HepG2 (cell line): ENCODE data around the gene NTN5. TPM values are rescaled to one million over a fixed set of nuclear protein-coding genes. Genes with fewer than 3 reads are reported as not detected.

Experiments
- ATAC-seq: fragments of 200-7000 bp; cut with Tn5 transposase; 3 replicates; pipeline ENCODE4 v1.9.1; 2020; ENCODE audit warnings: mild to moderate bottlenecking, moderate library complexity
- BruUV-seq: library from RNA; stranded (reverse); fragments of 400-500 nt; replicated peaks from 2 replicates; lab custom pipeline; 2021; lab: Mats Ljungman, UMichigan
- CTCF ChIA-PET: fragments of 300-600 bp; formaldehyde crosslinking; extraction: SDS; loops from one replicate; lab custom pipeline; 2021; ENCODE audit warnings: low total read pairs, inconsistent platforms, low intra/inter-chr PET ratio; lab: Yijun Ruan, JAX
- POLR2A ChIA-PET: fragments of 350-600 bp; sonication (Branson Sonifier 250); formaldehyde crosslinking; loops from one replicate; lab custom pipeline; 2020; ENCODE audit warnings: antibody characterized with exemption, inconsistent platforms; lab: Yijun Ruan, JAX
- DNase-seq: peaks from one replicate; pipeline ENCODE4 v3.0.0-alpha.2; 2015; ENCODE audit warnings: low spot score
- FAIRE-seq: peaks from 3 replicates; lab custom pipeline; 2011; peaks lifted over from hg19 to GRCh38; lab: Jason Lieb, UNC
- H2AFZ ChIP-seq: one replicate; pipeline ENCODE4 v1.6.1; 2011; ENCODE audit warnings: low read length, inconsistent platforms
- H3K27ac ChIP-seq: fragments of 300-600 bp; 3 replicates; pipeline ENCODE4 v1.8.0; 2011; ENCODE audit warnings: mixed run types, mild to moderate bottlenecking, mixed read lengths, low read length, inconsistent platforms; ENCODE audit not compliant: insufficient read depth; ENCODE audit errors: extremely low read length
- H3K27me3 ChIP-seq, 2 experiments: fragments of 200-600 bp in 1 of 2; 2 replicates in 1 of 2; 3 replicates in 1 of 2; pipeline versions ENCODE4 v1.6.0 to v1.8.0; 2011; ENCODE audit warnings: low read length in 2 of 2, mild to moderate bottlenecking in 2 of 2, moderate library complexity in 2 of 2, inconsistent platforms in 1 of 2; ENCODE audit not compliant: insufficient read depth in 2 of 2, control insufficient read depth in 1 of 2
- H3K36me3 ChIP-seq, 2 experiments: fragments of 200-600 bp in 1 of 2; replicated peaks in 1 of 2; 2 replicates in 1 of 2; 3 replicates in 1 of 2; pipeline versions ENCODE4 v1.5.1 to v1.8.0; 2011; ENCODE audit warnings: low read length in 2 of 2, inconsistent platforms in 1 of 2; ENCODE audit not compliant: insufficient read depth in 2 of 2, control insufficient read depth in 1 of 2
- H3K4me1 ChIP-seq: 2 replicates; pipeline ENCODE4 v1.5.1; 2012; ENCODE audit warnings: low read length, inconsistent platforms; ENCODE audit not compliant: insufficient read depth
- H3K4me2 ChIP-seq: 2 replicates; pipeline ENCODE4 v1.6.0; 2011; ENCODE audit warnings: low read depth, low read length, inconsistent platforms
- H3K4me3 ChIP-seq, 3 experiments: fragments of 200-600 bp in 1 of 3; sonication (generic), shearing (Covaris generic) in 1 of 3; replicated peaks in 1 of 3; 2 replicates each; pipeline ENCODE4 v1.5.1; 2011 to 2016; ENCODE audit warnings: low read length in 3 of 3, inconsistent platforms in 2 of 3, low read depth in 2 of 3, mild to moderate bottlenecking in 2 of 3, control low read depth in 1 of 3, mixed read lengths in 1 of 3; ENCODE audit not compliant: insufficient read depth in 1 of 3
- H3K79me2 ChIP-seq: one replicate; pipeline ENCODE4 v1.6.1; 2011; ENCODE audit warnings: low read length, inconsistent platforms; ENCODE audit not compliant: insufficient read depth
- H3K9ac ChIP-seq: 2 replicates; pipeline ENCODE4 v1.6.0; 2011; ENCODE audit warnings: mild to moderate bottlenecking, low read depth, low read length, inconsistent platforms; ENCODE audit not compliant: insufficient read depth
- H3K9me3 ChIP-seq: 2 replicates; pipeline ENCODE4 v1.5.1; 2012; ENCODE audit warnings: mild to moderate bottlenecking, low read length
- H4K20me1 ChIP-seq: 2 replicates; pipeline ENCODE4 v1.6.0; 2011; ENCODE audit warnings: inconsistent platforms, mild to moderate bottlenecking, low read length, moderate library complexity; ENCODE audit not compliant: insufficient read depth
- DMTF1 ChIP-seq: sonication (generic); formaldehyde crosslinking; IDR thresholded peaks from 2 replicates; pipeline ENCODE4 v1.4.0; 2020; ENCODE audit warnings: mild to moderate bottlenecking, missing genetic modification reagents
- GATA4 ChIP-seq: sonication (generic); IDR thresholded peaks from 2 replicates; pipeline ENCODE4 v1.6.1; 2016; ENCODE audit warnings: antibody characterized with exemption, low read depth, borderline replicate concordance
- KDM5A ChIP-seq: fragments of 200-600 bp; sonication (generic); IDR thresholded peaks from 2 replicates; pipeline ENCODE4 v1.7.0; 2018; ENCODE audit warnings: antibody characterized with exemption, mild to moderate bottlenecking, low read length, borderline replicate concordance
- LCORL ChIP-seq, 2 experiments: fragments of 450-650 bp in 1 of 2; sonication (generic) in 1 of 2; formaldehyde crosslinking in 1 of 2; IDR thresholded peaks; 2 replicates each; pipeline versions ENCODE4 v1.5.0 to v1.6.1; 2017 to 2020; ENCODE audit warnings: antibody characterized with exemption in 1 of 2, missing genetic modification reagents in 1 of 2
- POLR2A ChIP-seq, 2 experiments: IDR thresholded peaks; 2 replicates each; pipeline ENCODE4 v1.6.1; 2011; ENCODE audit warnings: low read depth in 2 of 2, low read length in 2 of 2, mild to moderate bottlenecking in 1 of 2, moderate library complexity in 1 of 2; ENCODE audit not compliant: insufficient read depth in 1 of 2
- PRDM15 ChIP-seq: sonication (generic); formaldehyde crosslinking; IDR thresholded peaks from 2 replicates; pipeline ENCODE4 v1.4.0; 2020; ENCODE audit warnings: missing genetic modification reagents
- RNF2 ChIP-seq: fragments of 450-650 bp; conservative IDR thresholded peaks from 2 replicates; pipeline ENCODE4 v1.6.1; 2016; ENCODE audit warnings: low read depth
- RXRA ChIP-seq: sonication (generic); formaldehyde crosslinking; IDR thresholded peaks from 2 replicates; pipeline ENCODE4 v1.5.1; 2020; ENCODE audit warnings: missing genetic modification reagents
- SRF ChIP-seq: IDR thresholded peaks from 2 replicates; pipeline ENCODE4 v1.6.1; 2011; ENCODE audit warnings: mild to moderate bottlenecking, low read depth, low read length, moderate library complexity
- TCF7 ChIP-seq: sonication (generic); IDR thresholded peaks from 2 replicates; pipeline ENCODE4 v1.6.1; 2016; ENCODE audit warnings: antibody characterized with exemption, low read depth
- U2AF2 ChIP-seq: fragments of 200-400 bp; formaldehyde crosslinking; IDR thresholded peaks from 2 replicates; pipeline ENCODE4 v1.6.1; 2017; ENCODE audit warnings: low read depth, mild to moderate bottlenecking, low read length
- ZNF335 ChIP-seq: sonication (generic); formaldehyde crosslinking; IDR thresholded peaks from 2 replicates; pipeline ENCODE4 v1.4.0; 2020; ENCODE audit warnings: missing genetic modification reagents
- ZNF33B ChIP-seq: sonication (generic); formaldehyde crosslinking; IDR thresholded peaks from 2 replicates; pipeline ENCODE4 v1.5.1; 2020; ENCODE audit warnings: mild to moderate bottlenecking, missing genetic modification reagents
- ZNF609 ChIP-seq: sonication (generic); formaldehyde crosslinking; IDR thresholded peaks from 2 replicates; pipeline ENCODE4 v1.4.0; 2020; ENCODE audit warnings: mild to moderate bottlenecking, missing genetic modification reagents, borderline replicate concordance
- ZSCAN21 ChIP-seq: sonication (generic); formaldehyde crosslinking; IDR thresholded peaks from 2 replicates; pipeline ENCODE4 v1.8.0; 2022; ENCODE audit warnings: mild to moderate bottlenecking, missing genetic modification reagents, moderate library complexity, borderline replicate concordance
- WGBS: methylation state at CpG from one replicate; pipeline ENCODE4 v1.1.6; 2017; ENCODE audit warnings: low lambda C conversion rate; 5-methylcytosine and 5-hydroxymethylcytosine counted together
- in situ Hi-C: cut with HindIII; loops from 2 replicates; pipeline ENCODE4 v1.10.0; 2017; ENCODE audit warnings: low pct_unique_long_range_greater_than_20kb; ENCODE audit not compliant: extremely low pct_ligation_motif_present
- intact Hi-C: fragments of 100-400 bp; cut with micrococcal nuclease; formaldehyde crosslinking; loops from one replicate; pipeline ENCODE4 v1.10.0; 2022; ENCODE audit not compliant: unreplicated experiment
- polyA plus RNA-seq, 8 experiments: library from polyadenylated mRNA; depleted of rRNA in 3 of 8; stranded (reverse) in 7 of 8; unstranded in 1 of 8; fragments of >200 nt; fragmentation: Illumina TruSeq in 4 of 8; extraction: Trizol in 4 of 8; gene quantifications; 2 replicates each; pipeline versions ENCODE4 v1.2.1 to v1.2.3, GENCODE V29; 2011 to 2016; ENCODE audit warnings: low read depth in 4 of 8, missing spikeins in 1 of 8, mixed read lengths in 1 of 8; ENCODE audit not compliant: insufficient read depth in 1 of 8
- total RNA-seq, 5 experiments: library from RNA; depleted of rRNA; stranded (reverse); fragments of >200 nt; fragmentation: Illumina TruSeq; extraction: Trizol; gene quantifications; 2 replicates each; pipeline ENCODE4 v1.2.3, GENCODE V29; 2016; ENCODE audit warnings: low read depth in 1 of 5

The NTN5 gene
- total and polyA plus RNA-seq, 2 of the 13 experiments (the other 11 are each of a cell fraction or from before 2014, with no cell fraction given), result 0.05 TPM; not detected in 1

- no CpG with 5 or more reads among the region's 3 CpGs for WGBS
- H3K4me2 ChIP-seq, result no peak overlapping the region
- H3K27me3 ChIP-seq, result peaks cover 0 to 14% of the 10 kb centered on the region in 2 experiments; a peak in 3 of 5 replicates
- DNase-seq, result no peak
- H2AFZ ChIP-seq, result no peak overlapping the region
- no peak for FAIRE-seq
- no peaks in the 10 kb centered on the region for H3K79me2 ChIP-seq
- ATAC-seq, result no peak
- no peaks in the 10 kb centered on the region for H4K20me1 ChIP-seq
- H3K4me3 ChIP-seq, result no peak overlapping the region
- intact Hi-C loops, result no loop called here
- POLR2A ChIA-PET, result no interaction called here
- in situ Hi-C loops, result no loop called here
- no peaks in the 10 kb centered on the region for H3K36me3 ChIP-seq
- no peaks in the 10 kb centered on the region for H3K9me3 ChIP-seq
- TF ChIP-seq SRF (no peak), POLR2A (IDR thresholded peaks at IDR 0.05; ENCODE audit: insufficient read depth in 1 of 2, low read depth in 2 of 2, low read length in 2 of 2) (no peak), TCF7 (no peak), RXRA (CRISPR knock-in tag) (no peak), LCORL (IDR thresholded peaks at IDR 0.05) (no peak), LCORL (CRISPR knock-in tag; IDR thresholded peaks at IDR 0.05) (no peak), PRDM15 (CRISPR knock-in tag) (no peak), GATA4 (no peak), ZNF33B (CRISPR knock-in tag) (no peak), DMTF1 (CRISPR knock-in tag) (no peak), RNF2 (no peak), KDM5A (no peak), ZSCAN21 (CRISPR knock-in tag) (no peak), ZNF335 (CRISPR knock-in tag) (no peak), ZNF609 (CRISPR knock-in tag) (no peak), U2AF2 (no peak)
- H3K9ac ChIP-seq, result no peak overlapping the region
- BruUV-seq, result no TSS peak
- peaks cover 10% of the 10 kb centered on the region for H3K4me1 ChIP-seq
- CTCF ChIA-PET, result no interaction called here
- no peak overlapping the region for H3K27ac ChIP-seq
Measured at GRCh38 chr19:48668332-48668731, 4.5 kb downstream of the NTN5 start.
